Measurements from ENCODE around the gene GJB3. TPM values are rescaled to one million over a fixed set of nuclear protein-coding genes. Genes with fewer than 3 reads are reported as not detected.
"Not testable (repeated sequence)": the region's sequence is repeated elsewhere in the genome, so short reads cannot be mapped to it uniquely, and the experiment has no call there.

GJB3 gene
- total RNA-seq, 1 experiment from 2014 or later, result not detected

DNA sequence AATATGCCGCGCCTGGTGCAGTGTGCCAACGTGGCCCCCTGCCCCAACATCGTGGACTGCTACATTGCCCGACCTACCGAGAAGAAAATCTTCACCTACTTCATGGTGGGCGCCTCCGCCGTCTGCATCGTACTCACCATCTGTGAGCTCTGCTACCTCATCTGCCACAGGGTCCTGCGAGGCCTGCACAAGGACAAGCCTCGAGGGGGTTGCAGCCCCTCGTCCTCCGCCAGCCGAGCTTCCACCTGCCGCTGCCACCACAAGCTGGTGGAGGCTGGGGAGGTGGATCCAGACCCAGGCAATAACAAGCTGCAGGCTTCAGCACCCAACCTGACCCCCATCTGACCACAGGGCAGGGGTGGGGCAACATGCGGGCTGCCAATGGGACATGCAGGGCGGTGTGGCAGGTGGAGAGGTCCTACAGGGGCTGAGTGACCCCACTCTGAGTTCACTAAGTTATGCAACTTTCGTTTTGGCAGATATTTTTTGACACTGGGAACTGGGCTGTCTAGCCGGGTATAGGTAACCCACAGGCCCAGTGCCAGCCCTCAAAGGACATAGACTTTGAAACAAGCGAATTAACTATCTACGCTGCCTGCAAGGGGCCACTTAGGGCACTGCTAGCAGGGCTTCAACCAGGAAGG lies 4.3 kb downstream of the GJB3 start:
- no peak for DNase-seq (ENCODE audit: low read depth)

DNA sequence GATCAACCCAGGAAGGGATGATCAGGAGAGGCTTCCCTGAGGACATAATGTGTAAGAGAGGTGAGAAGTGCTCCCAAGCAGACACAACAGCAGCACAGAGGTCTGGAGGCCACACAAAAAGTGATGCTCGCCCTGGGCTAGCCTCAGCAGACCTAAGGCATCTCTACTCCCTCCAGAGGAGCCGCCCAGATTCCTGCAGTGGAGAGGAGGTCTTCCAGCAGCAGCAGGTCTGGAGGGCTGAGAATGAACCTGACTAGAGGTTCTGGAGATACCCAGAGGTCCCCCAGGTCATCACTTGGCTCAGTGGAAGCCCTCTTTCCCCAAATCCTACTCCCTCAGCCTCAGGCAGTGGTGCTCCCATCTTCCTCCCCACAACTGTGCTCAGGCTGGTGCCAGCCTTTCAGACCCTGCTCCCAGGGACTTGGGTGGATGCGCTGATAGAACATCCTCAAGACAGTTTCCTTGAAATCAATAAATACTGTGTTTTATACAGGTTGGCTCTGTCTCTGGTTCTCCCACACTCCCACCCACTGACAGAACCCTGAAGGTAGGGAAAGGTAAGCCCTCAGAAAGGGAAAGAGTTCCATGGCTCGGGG lies 5.0 kb downstream of the GJB3 start:
- DNase-seq (ENCODE audit: low read depth), result no peak

DNA sequence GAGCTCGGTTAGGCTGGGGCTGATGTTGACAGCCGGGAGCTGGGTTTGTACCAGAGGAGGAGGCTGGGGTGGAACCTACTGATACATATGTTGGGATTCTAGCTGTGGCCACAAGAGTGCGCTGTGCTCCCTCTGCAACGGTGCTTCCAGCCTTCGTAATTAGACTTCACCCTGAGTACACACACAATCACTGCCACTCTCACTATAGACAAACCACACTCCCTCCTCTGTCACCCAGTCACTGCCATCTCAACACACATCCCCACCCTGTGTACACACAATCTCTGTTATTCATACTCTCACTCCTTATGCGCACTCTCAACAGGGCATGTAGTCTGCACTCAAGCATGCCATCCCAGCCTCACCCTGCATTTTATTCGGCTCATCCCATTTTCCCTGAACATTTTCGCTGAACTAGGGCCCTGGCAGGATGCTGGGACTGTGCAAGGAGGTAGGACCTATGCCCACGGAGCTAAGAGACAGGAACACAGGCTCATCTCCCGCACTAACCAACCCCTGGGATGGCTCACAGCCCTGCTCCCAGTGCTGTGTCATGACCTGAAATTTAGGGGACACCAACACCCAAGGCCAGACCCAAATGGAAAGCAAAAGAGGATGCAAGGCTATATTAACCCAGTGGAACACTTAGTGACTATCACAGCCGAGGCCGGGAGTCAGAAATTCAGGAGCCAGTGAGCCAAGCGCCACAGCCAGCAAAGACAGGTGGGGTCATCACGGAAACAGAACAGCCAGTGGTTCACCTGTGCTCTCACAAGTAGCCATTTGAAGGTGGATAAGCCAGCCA lies 5.7 kb downstream of the GJB3 start:
- peak; percentile 52 for DNase-seq (ENCODE audit: low read depth)

DNA sequence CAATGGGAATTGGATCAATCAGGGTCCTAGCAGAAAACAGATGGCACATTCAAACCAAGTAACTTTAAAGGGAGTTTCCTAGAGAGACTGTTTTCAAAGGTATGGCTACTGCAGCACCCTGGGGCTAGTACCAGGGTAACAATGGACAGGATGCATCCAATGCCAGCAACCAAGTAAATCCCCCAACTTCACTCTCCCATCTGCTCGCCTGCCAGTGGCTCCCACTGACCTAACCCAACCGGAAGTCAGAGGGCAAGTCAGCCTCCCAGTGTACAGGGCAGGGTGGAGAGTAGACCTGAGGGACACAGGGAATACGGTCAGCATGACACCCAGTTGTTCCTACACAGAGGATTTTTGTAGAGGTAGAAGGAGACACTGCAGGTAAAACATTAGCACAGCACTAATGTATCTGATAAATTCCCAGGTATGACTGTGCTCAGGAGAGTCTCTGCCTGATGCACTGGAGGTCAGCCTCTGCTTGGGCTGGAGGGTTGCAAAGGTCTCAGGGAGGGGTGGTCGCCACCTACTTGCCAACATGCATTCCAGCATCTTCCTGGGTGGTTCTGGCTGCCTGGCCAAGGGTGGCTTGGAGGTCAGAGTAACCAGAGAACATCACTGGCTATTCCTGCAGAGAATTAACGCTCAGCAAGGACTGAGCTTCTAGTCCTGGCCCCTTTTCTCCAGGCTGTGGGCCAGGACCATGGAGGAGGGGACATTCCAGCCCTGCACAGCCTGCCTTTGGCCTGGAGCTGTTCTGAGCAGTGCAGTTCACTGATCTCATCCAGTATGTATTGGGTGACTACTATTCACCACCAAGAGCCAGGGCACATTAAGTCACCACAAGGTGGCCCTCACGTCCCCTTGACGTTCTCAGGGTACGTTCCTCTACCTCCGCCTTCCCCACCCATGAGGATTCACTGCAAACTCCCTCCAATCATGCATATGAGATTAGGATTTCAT lies 6.7 kb downstream of the GJB3 start:
- no peak for DNase-seq (ENCODE audit: low read depth)

DNA sequence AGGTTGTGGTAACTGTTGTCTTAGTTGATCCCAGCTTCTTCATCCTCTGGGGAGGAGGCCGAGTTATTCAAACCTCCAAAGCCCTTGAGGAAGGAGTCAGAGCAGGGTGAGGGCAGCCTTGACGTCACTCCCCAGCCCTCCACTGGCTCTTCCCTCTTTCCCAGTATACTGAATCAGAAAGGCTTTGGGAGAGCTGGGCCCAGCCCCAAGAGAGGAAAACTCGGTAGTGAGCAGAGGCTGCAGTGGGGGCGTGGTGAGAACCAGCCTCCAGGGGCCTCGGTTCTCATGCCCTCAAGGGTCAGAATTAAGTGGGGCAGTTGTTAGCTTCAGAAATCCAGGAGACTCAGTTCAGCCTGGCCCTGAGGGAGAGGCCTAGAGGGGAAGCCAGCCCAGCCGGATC lies 10.0 kb downstream of the GJB3 start:
- no peak for DNase-seq (ENCODE audit: low read depth)

DNA sequence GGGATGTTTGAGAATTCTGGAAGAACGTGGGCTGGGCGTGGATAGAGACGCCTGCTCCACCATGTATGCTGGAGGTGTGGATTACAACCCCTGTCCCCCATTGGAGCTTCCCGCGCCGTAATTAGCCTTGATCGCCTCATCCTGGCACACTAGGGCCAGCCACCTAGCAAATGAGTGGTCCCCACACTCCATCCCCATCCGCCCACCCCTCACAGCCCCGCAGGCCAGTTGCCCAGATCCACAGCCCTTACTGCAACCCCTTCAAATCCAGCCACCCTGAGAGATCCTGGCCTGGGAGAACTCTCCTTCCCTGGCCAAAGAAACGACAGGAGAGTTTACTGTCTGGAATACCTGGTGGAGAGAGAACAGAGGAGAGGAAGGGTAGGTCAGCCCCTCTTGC lies 11.4 kb downstream of the GJB3 start:
- no peak for DNase-seq (ENCODE audit: low read depth)

DNA sequence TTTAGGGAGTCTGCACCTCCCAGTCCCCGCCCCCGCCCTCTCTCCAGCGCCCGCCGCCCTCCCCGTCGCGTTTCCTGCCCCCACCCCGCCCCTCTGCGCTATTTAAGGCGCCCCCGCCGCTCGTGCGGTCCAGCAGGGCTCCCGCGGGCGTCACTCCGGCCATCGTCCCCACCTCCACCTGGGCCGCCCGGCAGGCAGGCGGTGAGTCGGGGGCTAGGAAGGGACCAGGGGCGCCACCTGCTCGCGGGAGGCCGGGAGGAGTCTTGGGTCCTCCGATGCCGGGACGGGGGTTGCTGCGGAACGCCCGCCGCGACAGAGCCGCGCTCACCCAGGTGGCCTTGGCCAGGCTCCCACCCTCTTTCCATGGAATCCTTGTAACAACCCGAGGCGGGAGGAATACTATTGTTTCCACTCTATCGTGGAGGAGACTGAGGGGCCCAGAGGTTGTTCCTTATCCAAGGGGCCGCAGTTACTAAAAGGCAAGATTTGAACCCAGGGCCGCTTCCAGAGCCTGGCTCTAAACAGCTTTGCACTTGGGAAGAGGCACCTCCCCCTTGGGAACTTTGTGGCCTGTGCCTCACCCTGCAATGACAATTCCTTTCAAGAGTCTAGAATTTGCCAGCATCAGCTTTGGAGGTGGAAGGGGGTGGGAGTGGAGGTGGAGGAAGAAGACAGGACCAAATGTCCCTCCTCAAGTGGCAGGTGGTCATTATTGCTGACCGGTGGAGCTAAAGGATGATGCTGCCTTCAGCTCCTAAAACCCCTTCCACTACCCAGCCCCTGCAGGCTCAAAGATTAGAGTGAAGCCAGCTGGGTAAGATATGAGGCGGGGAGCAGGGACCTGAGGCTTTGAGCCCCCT lies 12.1 kb downstream of the GJB3 start, which contains the start of gene GJA4:
Gene GJA4 (plus strand): TSS at position 132 of the 860 bp plus-strand sequence. CDS start 1,215 bp downstream, outside the sequence.
- no peak for DNase-seq (ENCODE audit: low read depth)

DNA sequence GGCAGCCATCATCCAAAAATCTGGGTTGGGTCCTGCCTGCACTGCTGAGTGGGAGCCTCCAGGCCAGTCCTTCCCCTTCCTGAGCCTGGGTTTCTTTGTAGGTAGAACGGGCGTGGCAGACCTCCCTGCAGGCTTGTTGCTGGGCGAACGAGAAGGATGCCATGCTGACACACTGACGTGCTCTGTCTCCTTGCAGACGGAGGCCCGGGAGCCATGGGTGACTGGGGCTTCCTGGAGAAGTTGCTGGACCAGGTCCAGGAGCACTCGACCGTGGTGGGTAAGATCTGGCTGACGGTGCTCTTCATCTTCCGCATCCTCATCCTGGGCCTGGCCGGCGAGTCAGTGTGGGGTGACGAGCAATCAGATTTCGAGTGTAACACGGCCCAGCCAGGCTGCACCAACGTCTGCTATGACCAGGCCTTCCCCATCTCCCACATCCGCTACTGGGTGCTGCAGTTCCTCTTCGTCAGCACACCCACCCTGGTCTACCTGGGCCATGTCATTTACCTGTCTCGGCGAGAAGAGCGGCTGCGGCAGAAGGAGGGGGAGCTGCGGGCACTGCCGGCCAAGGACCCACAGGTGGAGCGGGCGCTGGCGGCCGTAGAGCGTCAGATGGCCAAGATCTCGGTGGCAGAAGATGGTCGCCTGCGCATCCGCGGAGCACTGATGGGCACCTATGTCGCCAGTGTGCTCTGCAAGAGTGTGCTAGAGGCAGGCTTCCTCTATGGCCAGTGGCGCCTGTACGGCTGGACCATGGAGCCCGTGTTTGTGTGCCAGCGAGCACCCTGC lies 13.2 kb downstream of the GJB3 start:
- DNase-seq (ENCODE audit: low read depth), result no peak

DNA sequence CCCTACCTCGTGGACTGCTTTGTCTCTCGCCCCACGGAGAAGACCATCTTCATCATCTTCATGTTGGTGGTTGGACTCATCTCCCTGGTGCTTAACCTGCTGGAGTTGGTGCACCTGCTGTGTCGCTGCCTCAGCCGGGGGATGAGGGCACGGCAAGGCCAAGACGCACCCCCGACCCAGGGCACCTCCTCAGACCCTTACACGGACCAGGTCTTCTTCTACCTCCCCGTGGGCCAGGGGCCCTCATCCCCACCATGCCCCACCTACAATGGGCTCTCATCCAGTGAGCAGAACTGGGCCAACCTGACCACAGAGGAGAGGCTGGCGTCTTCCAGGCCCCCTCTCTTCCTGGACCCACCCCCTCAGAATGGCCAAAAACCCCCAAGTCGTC lies 13.8 kb downstream of the GJB3 start:
- DNase-seq (ENCODE audit: low read depth), result no peak

DNA sequence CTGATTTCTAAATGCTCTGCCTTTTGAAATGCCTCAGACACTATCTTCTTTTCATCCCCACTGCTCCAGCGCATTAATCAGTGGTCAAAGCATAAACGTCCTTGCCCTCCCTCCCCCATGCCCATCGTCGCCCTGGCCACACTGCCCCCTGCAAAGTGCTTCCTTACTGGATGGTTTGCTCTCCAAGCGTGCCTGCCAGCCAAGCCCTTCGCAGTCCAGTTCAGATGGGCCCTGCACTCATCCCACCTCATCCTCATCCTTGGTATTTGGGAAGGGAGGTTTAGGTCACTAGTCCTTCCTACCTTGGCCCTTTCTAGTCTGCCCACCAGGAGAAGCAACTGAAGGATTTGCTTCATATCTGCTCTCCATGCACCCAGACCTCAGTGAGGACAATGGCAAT lies 14.9 kb downstream of the GJB3 start:
- no peak for DNase-seq (ENCODE audit: low read depth)

DNA sequence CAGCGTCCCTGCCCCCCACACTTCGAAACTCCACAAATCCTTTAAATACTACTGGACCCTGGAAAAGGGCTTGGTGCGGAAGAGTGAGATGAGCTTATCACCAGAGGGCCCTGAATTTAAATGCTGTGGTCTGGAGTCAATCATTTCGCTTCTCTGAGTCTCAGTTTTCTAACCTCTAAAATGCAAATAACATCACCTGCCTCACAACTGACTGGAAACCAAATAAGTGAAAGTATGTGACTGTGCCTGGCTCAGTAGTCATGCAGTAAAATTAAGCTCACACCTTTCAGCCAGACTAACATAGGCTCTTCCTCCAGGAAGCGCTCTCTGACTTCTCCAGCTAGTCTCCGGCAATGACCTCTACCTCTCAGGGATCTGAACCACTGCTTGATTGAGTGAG lies 16.0 kb downstream of the GJB3 start:
- DNase-seq (ENCODE audit: low read depth), result no peak

DNA sequence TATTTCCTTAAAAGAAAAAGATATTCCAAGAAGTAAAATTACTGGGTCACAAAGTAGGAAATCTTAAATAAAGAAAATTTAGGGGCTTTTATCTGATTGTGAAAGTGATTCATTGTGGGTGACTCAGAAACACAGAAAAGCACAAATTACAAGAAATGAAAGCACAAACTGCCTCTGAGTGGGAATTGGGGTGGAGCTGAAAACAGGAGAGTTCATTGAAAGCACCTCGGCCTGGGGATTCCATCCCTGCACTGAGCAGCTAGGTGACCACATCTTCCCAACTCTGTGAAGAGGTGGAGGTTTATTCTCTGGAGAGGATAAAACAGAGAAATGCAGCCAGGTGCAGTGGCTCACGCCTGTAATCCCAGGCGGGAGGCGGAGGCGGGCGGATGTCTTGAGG lies 19.2 kb downstream of the GJB3 start:
- no peak for DNase-seq (ENCODE audit: low read depth)

DNA sequence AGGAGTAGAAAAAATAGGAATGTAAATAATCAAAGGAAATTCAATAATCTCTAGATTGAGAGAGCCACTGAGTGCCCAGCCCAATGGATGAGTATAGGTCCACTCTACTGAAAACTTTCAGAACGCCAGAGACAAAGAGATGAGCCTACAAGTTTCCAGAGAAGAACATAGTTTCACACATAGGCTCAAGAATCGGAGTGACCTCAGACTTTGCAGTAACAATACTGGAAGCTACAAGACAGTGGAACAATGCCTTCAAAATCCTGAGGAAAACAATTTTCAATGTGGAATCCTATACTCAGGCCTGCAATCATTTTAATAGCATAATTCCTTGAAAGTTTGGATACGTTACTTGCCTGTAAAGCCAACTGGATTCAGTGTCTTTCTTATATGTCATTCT lies 22.8 kb downstream of the GJB3 start:
- DNase-seq (ENCODE audit: low read depth), result no peak

DNA sequence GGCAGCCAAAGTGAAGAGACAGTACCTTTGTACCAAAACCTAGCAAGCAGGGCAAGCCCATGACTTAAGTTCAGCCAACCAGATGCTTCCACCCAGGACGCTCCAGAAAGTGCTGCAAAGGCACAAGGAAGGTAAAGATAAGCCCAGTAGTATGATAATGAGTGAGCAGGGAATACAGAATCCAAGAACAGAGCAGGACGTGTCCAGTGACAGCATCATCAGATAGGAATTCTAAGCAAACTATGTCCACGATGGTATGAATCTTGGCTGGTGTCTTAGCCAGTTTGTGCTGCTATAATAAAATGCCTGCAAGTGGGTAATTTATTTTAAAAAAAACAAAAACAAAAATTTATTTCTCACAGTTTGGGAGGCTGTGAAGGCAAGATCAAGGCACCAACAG lies 25.4 kb downstream of the GJB3 start:
- DNase-seq (ENCODE audit: low read depth), result no peak

DNA sequence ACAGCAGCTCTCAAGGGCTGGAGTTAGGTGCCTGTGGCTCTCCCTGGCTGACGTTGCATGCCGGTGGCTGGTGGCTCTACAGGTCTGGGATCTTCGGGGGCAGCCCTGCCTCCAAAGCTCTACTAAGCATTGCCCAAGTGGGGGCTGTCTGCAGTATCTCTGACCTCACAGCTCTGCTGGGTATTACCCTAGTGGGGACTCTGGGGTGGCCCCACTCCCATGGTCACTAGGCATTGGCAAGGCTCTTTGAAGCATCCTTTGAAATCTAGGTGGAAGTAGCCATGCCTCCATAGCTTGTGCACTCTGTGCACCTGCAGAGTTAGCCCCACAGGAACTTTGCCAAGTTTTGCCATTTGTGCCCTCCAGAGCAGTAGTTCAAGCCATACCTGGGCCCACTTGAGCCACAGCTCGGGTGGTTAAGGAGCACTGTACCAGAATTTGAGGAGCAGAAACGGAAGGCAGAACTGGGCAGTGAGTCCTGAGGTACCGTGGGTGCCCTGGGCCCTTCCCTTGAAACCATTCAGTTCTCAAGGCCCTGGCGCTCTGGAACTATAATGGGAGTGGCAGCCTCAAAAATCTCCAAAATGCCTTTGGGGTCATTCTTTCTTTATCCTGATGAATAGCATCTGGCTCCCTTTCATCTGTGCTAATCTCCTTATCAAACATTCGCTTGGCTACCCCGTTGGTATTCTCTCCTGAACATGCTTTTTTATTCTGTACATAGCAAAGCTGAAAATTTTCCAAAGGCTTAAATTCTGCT lies 27.2 kb downstream of the GJB3 start:
- no peak for DNase-seq (ENCODE audit: low read depth)

DNA sequence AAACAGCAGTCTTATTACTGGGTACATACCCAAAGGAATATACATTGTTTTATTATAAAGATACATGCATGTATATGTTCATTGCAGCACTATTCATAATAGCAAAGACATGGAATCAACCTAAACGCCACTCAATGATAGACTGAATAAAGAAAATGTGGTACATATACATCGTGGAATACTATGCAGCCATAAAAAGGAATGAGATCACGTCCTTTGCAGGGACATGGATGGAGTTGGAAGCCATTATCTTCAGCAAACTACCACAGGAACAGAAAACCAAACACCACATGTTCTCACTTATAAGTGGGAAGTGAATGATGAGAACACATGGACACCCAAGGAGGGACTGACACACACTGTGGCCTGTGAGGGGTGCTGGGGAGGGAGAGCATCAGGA lies 29.8 kb downstream of the GJB3 start:
- DNase-seq (ENCODE audit: low read depth), result not testable (repeated sequence)

DNA sequence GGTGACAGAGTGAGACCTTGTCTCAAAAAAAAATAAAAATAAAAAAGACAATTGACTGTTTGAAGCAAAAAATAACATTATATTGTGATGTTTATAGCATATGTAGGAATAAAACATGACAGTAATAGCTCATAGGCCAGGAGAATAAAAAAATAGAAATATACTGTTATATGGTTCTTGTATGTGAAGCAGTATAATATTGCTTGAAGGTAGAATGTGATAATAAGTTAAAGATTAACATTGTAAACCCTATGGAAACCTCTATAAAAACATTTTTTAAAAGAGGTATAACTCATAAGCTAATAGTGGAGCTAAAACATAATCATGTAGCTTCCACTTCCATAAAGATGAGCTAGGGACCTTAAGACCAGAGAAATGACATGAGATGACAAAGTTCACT lies 35.3 kb downstream of the GJB3 start:
- no peak for DNase-seq (ENCODE audit: low read depth)

DNA sequence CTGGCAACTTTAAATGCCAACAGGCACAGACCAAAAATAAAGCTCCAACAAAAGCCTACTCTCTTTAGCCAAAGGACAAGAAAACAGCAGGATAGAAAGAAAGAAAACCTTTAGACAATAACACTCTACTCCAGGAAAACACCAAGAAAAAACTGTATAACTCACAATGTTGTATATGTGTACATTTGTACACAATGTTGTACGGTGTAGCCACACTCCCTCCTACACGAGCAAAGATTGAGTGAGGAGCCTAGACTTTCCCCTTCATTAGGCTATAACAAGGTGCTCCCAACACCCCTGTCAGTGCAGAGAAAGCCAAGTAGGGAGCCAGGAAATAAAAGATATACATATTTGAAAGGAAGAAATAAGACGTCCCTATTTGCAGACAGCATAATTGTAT lies 35.8 kb downstream of the GJB3 start:
- DNase-seq (ENCODE audit: low read depth), result no peak

DNA sequence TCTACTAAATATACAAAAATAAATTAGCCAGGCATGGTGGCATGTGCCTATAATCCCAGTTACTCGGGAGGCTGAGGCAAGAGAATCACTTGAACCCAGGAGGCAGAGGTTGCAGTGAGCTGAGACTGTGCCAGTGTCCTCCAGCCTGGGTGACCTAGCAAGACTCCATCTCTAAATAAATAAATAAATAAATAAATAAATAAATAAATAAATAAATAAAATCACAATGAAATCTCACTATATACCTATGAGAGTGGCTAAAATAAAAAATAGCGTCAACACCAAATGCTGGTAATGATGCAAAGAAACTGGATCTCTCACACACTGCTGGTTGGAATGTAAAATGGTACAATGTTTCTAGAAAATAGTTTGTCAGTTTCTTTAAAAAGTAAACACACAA lies 37.8 kb downstream of the GJB3 start:
- not testable (repeated sequence) for DNase-seq (ENCODE audit: low read depth)
